SK-N-SH treated with all-trans-retinoic acid at 6 μM for 48 hours (cell line): ENCODE measurements around the gene KCNK3.
A peak's percentile ranks its signal among the peaks of the same experiment; 100 is the strongest.

Experiments used
- ATAC-seq: fragments of 200-7000 bp; cut with Tn5 transposase; 3 replicates; pipeline ENCODE4 v1.9.1; 2020; ENCODE audit warnings: mild to moderate bottlenecking, moderate library complexity
- ARNTL ChIP-seq: fragments of 450-650 bp; formaldehyde crosslinking; IDR thresholded peaks from 2 replicates; pipeline ENCODE4 v1.5.0; 2020; ENCODE audit warnings: low read depth, mild to moderate bottlenecking, moderate library complexity, borderline replicate concordance
- CREB5 ChIP-seq: fragments of 250-450 bp; sonication (Bioruptor Pico); IDR thresholded peaks from 2 replicates; pipeline ENCODE4 v1.5.1; 2020; ENCODE audit warnings: low read depth, mild to moderate bottlenecking, moderate library complexity
- CSRNP3 ChIP-seq: fragments of 250-450 bp; sonication (Bioruptor Pico); IDR thresholded peaks from 2 replicates; pipeline ENCODE4 v1.5.1; 2021; ENCODE audit warnings: mild to moderate bottlenecking, moderate library complexity
- OSR1 ChIP-seq: fragments of 250-450 bp; sonication (Bioruptor Pico); IDR thresholded peaks from 2 replicates; pipeline ENCODE4 v1.8.0; 2022; ENCODE audit warnings: moderate library complexity, mild to moderate bottlenecking, inconsistent platforms
- POU6F1 ChIP-seq: fragments of 250-450 bp; sonication (Bioruptor Pico); IDR thresholded peaks from 2 replicates; pipeline ENCODE4 v1.8.0; 2021; ENCODE audit warnings: low read depth, mild to moderate bottlenecking, moderate library complexity, borderline replicate concordance
- PPARA ChIP-seq: fragments of 250-450 bp; sonication (Bioruptor Pico); IDR thresholded peaks from 2 replicates; pipeline ENCODE4 v1.5.0; 2020; ENCODE audit warnings: mild to moderate bottlenecking, borderline replicate concordance
- TCF4 ChIP-seq: fragments of 250-450 bp; sonication (Bioruptor Pico); IDR thresholded peaks from 2 replicates; pipeline ENCODE4 v1.8.0; 2021; ENCODE audit warnings: mild to moderate bottlenecking, moderate library complexity, borderline replicate concordance
- TSHZ2 ChIP-seq: fragments of 250-450 bp; sonication (Bioruptor Pico); IDR thresholded peaks from 2 replicates; pipeline ENCODE4 v1.5.0; 2020; ENCODE audit warnings: mild to moderate bottlenecking, moderate library complexity
- ZFP3 ChIP-seq: fragments of 250-450 bp; sonication (Bioruptor Pico); IDR thresholded peaks from 2 replicates; pipeline ENCODE4 v1.5.0; 2020; ENCODE audit warnings: mild to moderate bottlenecking, moderate library complexity
- ZNF565 ChIP-seq: fragments of 450-650 bp; formaldehyde crosslinking; conservative IDR thresholded peaks from 2 replicates; pipeline ENCODE4 v1.5.0; 2020; ENCODE audit warnings: low read depth, mild to moderate bottlenecking, moderate library complexity
- ZNF70 ChIP-seq: fragments of 450-650 bp; formaldehyde crosslinking; IDR thresholded peaks from 2 replicates; pipeline ENCODE4 v1.5.0; 2020; ENCODE audit warnings: mild to moderate bottlenecking, moderate library complexity
- ZNF8 ChIP-seq: fragments of 450-650 bp; formaldehyde crosslinking; IDR thresholded peaks from 2 replicates; pipeline ENCODE4 v1.5.0; 2020; ENCODE audit warnings: mild to moderate bottlenecking, moderate library complexity

The KCNK3 gene

GRCh38 chr2:26754972-26755670, 62.6 kb downstream of the KCNK3 start:
- ATAC-seq = no peak
- TF ChIP-seq CREB5 (CRISPR knock-in tag) = no peak
- TF ChIP-seq ZFP3 (CRISPR knock-in tag) = 0 out of 2 replicates have a peak, but pooled peaks have one; percentile 10
- TF ChIP-seq, all 23 proteins: peak for 1

GRCh38 chr2:26756337-26756736, 63.8 kb downstream of the KCNK3 start:
- ATAC-seq = no peak

More at GRCh38 chr2:26756337-26756736, 63.8 kb downstream of the KCNK3 start:
- no peak for TF ChIP-seq ZNF565
- no peak for TF ChIP-seq PPARA (CRISPR knock-in tag)
- TF ChIP-seq ZNF8 (CRISPR knock-in tag) = no peak
- no peak for TF ChIP-seq CREB5 (CRISPR knock-in tag)
- TF ChIP-seq ARNTL (CRISPR knock-in tag) = no peak
- TF ChIP-seq TSHZ2 (CRISPR knock-in tag) = no peak
- TF ChIP-seq ZFP3 (CRISPR knock-in tag) = no peak
- no peak for TF ChIP-seq CSRNP3
- no peak for TF ChIP-seq TCF4
- no peak for TF ChIP-seq POU6F1
- TF ChIP-seq ZNF70 (CRISPR knock-in tag) = no peak
- no peak for TF ChIP-seq OSR1 (CRISPR knock-in tag)
- TF ChIP-seq, all 23 proteins: peak for 0
